Pons (tissue), 1 donor: ENCODE measurements around the gene MAP2K5.

Experiments used
- DNase-seq: peaks from one replicate; pipeline ENCODE4 v3.0.0-alpha.2; 2016; ENCODE audit warnings: low spot score

Gene MAP2K5

GRCh38 chr15:67758619-67759300 is 216.3 kb downstream of the MAP2K5 start:
- no peak for DNase-seq

DNA sequence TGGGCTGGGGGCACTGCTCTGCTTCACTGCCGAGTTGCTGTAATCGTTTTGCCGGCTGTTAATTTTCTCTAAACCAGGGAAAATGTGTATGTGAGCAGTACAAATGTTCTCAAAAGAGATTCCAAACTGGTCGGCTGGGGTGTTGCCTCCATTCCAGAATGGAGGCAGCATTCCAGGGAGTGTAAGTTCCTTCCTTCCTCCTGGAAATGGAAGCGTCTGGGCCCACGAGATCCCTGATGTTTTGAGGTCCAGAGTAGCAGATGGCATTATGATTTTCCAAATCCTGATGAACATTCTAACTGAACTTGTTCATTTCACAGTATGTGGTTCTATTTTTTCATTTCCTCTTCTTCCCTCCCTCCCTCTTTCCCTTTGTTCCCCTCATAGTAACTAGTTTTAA is 218.4 kb downstream of the MAP2K5 start:
- DNase-seq: no peak

GRCh38 chr15:67761343-67761742 is 218.8 kb downstream of the MAP2K5 start:
- no peak for DNase-seq

DNA sequence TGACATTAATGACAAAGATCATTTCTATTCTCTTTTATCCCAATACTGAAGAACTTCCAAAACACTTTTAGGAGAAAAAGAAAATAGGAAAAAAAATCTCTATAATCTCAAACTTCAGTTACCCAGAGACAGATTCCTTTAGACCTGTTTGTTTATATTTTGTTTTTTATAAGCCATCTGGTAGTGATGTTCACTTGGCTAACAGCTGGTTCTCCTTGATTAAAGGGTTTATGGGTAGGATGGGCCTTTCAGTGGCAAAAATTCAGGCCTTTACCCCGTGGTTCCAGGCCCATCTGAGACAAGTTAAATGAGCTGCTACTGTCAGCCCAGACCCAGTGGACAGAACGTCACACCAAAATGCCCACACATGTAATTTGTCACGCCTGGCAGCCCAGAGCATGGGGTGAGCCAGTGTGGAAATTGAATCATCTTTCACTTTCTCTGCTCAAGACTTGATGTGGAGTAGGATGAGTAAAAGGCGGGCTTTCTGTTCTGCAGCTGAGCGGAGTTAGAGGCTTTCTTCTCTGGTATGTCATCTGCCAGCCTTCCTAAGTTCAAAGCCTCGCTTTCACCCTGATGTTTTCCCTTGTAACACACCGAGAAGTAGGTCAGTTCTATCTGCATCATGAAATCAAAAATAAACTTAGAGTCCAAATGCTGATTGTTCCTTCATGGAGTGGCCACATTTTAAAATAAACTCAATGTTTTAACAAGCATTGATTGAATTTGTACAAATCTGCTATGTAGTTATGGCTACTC is 220.3 kb downstream of the MAP2K5 start:
- DNase-seq: no peak

- DNase-seq: no peak
Measured at GRCh38 chr15:67765701-67766100, 223.2 kb downstream of the MAP2K5 start.

- DNase-seq: no peak
Measured at GRCh38 chr15:67766968-67767367, 224.5 kb downstream of the MAP2K5 start.

- no peak for DNase-seq
Measured at GRCh38 chr15:67768313-67768977, 225.9 kb downstream of the MAP2K5 start.

GRCh38 chr15:67769497-67770357 is 227.2 kb downstream of the MAP2K5 start:
- DNase-seq: no peak

DNA sequence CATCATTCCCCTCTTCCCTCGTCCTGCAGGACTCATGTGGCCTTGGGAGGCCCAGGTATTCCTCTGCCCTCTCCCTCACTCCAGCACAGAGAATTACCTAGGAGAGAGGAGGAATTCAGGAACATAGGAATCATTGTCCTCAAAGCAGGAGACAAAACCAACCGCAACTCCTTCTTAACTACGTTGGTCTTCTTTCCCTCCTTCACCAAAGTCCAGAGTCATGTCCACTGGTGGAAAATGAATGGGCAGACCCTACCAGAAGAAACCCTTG is 227.8 kb downstream of the MAP2K5 start:
- DNase-seq: no peak

DNA sequence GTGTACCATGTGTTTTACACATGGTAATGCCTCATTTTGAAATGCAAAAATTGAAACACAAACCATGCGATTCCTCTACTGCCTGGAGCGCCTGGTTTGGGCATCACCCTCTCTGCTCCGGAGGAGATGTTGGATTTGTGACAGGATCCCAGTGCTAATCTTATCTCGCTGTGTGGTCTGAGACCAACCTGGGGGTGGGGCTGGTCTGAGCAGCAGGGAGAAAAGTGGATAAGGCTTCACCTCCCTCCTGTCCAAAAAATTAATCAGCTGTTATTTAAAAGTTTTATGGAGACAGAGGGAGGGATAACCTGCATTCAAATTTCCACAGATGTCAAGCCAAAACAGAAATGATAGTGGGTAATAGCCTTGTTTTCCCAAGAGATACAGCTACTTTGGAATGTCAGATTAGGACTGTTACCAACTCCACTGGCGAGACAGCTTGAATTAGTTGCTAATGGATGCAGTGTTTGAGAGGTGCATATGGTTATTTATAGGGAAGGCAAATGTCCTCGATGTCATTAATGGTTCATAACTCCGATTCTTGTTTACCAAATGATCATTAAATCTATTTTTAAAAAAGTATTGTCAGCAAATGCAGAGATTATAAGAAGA is 228.8 kb downstream of the MAP2K5 start:
- DNase-seq: no peak

DNA sequence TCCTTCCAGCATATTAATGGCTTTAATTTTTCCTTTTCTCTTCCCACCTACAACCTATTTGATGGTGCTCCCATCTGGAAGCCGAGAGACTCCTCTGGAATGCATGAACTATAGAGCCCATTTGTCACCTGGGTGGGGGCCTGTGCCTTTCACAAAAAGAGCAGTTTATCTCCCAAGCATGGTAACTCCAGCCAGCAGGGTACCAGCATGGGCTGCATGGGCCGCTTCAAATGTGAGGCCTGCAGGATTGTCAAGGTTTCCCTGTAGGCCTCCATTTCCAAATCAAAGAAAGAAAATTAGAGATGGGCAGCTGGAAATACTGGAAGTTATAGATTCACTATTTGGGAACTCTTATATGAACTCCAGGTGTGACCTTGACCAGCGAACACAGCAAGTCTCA is 232.1 kb downstream of the MAP2K5 start:
- DNase-seq: no peak

GRCh38 chr15:67775250-67775649 is 232.7 kb downstream of the MAP2K5 start:
- no peak for DNase-seq

DNA sequence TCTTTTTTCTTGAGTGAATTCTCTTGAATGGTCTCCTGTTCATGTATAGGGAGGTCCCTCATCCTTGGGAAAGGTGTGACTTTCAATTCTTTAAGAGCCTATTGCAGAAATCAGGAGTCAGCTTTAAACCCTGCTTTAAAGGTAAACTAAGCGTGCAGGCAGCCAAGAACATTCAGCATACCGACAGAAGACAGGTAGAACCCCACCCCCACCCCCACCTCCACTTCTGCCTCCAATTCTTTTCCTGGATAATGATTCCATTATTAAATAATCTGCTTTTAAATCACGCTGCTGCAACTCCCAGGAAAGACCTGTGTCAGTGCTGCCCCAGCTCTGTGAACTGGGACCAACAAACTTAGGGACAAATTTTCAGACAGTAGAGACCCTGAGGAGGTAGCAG is 233.5 kb downstream of the MAP2K5 start:
- DNase-seq: no peak

DNA sequence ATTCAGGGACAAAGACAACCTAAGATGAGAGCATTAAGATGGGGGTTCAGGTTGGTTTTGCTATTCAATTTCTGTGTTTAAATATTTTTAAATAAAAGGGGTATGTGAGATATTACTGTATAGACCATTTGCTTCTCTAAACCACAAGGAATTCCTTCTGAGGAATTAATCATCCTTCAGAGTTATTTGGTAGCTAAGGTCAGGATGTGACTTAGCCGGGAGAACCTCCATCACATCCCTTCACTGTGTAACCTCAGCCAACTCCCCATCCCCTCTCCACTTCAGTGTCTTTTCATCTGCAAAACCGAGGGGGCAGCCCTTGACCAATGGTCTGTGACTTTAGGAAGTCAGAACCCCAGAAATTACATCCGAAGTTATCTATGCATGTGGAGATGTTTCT is 234.1 kb downstream of the MAP2K5 start:
- DNase-seq: no peak

- no peak for DNase-seq
Measured at GRCh38 chr15:67777071-67777470, 234.6 kb downstream of the MAP2K5 start.

DNA sequence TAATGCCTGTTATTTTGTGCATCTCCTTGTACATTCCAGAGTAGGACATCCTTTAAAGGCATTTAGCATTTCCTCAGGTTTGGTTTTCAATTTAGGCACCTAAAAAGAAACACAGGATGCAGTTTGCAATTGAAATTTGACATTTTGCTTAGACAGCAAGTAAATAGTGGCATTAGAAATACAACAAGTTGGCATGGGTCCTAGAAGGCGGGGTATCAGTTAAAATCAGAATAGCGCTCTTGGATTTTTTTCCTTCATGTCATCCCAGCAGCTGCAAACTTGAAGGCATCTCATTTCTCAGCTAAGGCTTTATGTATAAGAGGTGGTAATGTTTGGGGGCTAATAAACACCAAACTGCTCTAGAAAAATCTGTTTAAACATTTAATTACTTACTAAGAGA is 235.3 kb downstream of the MAP2K5 start:
- DNase-seq: no peak

GRCh38 chr15:67778968-67779548 is 236.6 kb downstream of the MAP2K5 start:
- no peak for DNase-seq

- no peak for DNase-seq
Measured at GRCh38 chr15:67779549-67780111, 237.1 kb downstream of the MAP2K5 start.

- DNase-seq: no peak
Measured at GRCh38 chr15:67781061-67781460, 238.6 kb downstream of the MAP2K5 start.

- DNase-seq: no peak
Measured at GRCh38 chr15:67781907-67782690, 239.6 kb downstream of the MAP2K5 start.

- no peak for DNase-seq
Measured at GRCh38 chr15:67782691-67782991, 240.1 kb downstream of the MAP2K5 start.
